Loucy (cell line): Measurements from ENCODE around the gene COL11A2.

Experiments
- H2AFZ ChIP-seq: fragments of 200-600 bp; sonication (generic); 2 replicates; pipeline ENCODE4 v1.6.0; 2016; ENCODE audit warnings: antibody characterized with exemption, mild to moderate bottlenecking, low read length, moderate library complexity
- H3F3A ChIP-seq: fragments of 200-600 bp; 2 replicates; pipeline ENCODE4 v1.6.0; 2016; ENCODE audit warnings: antibody characterized with exemption, low read depth, mild to moderate bottlenecking
- H3K27me3 ChIP-seq: fragments of 200-600 bp; sonication (generic); 2 replicates; pipeline ENCODE4 v1.6.1; 2014; ENCODE audit warnings: low read length, mild to moderate bottlenecking; ENCODE audit not compliant: insufficient read depth, poor library complexity, severe bottlenecking
- H3K36me3 ChIP-seq: fragments of 200-600 bp; sonication (generic); 2 replicates; pipeline ENCODE4 v1.6.1; 2016; ENCODE audit warnings: low read length; ENCODE audit not compliant: insufficient read depth
- H3K4me1 ChIP-seq: fragments of 200-600 bp; sonication (generic); 2 replicates; pipeline ENCODE4 v1.5.1; 2014; ENCODE audit warnings: low read length, mild to moderate bottlenecking; ENCODE audit not compliant: insufficient read depth, poor library complexity, severe bottlenecking
- H3K4me2 ChIP-seq: fragments of 200-600 bp; sonication (generic); 2 replicates; pipeline ENCODE4 v1.6.0; 2014; ENCODE audit warnings: antibody characterized with exemption, low read length, low read depth, mild to moderate bottlenecking; ENCODE audit not compliant: poor library complexity, severe bottlenecking
- H3K4me3 ChIP-seq: fragments of 200-600 bp; sonication (generic); 2 replicates; pipeline ENCODE4 v1.5.1; 2014; ENCODE audit warnings: low read length, mild to moderate bottlenecking, mixed read lengths; ENCODE audit not compliant: poor library complexity, severe bottlenecking
- H3K79me2 ChIP-seq: fragments of 200-600 bp; sonication (generic); 2 replicates; pipeline ENCODE4 v1.6.1; 2014; ENCODE audit warnings: low read length; ENCODE audit not compliant: insufficient read depth
- H3K9ac ChIP-seq: fragments of 200-600 bp; sonication (generic); 2 replicates; pipeline ENCODE4 v1.6.0; 2014; ENCODE audit warnings: mild to moderate bottlenecking, low read depth, low read length, moderate library complexity; ENCODE audit not compliant: poor library complexity, severe bottlenecking
- H3K9me2 ChIP-seq: fragments of 200-600 bp; sonication (generic); replicated peaks from 2 replicates; pipeline ENCODE4 v1.6.1; 2016; ENCODE audit warnings: low read depth, low read length, mixed read lengths
- H3K9me3 ChIP-seq: fragments of 200-600 bp; sonication (generic); 2 replicates; pipeline ENCODE4 v1.6.1; 2014; ENCODE audit warnings: mild to moderate bottlenecking, antibody characterized with exemption, low read length, low read depth; ENCODE audit not compliant: insufficient read depth
- H4K20me1 ChIP-seq: fragments of 200-600 bp; sonication (generic); 2 replicates; pipeline ENCODE4 v1.6.0; 2014; ENCODE audit warnings: antibody characterized with exemption, low read length, mild to moderate bottlenecking; ENCODE audit not compliant: insufficient read depth, poor library complexity, severe bottlenecking
- EZH2phosphoT487 ChIP-seq: fragments of 200-600 bp; IDR thresholded peaks from 2 replicates; pipeline ENCODE4 v1.6.1; 2018; ENCODE audit warnings: antibody characterized with exemption, mild to moderate bottlenecking, moderate library complexity, borderline replicate concordance
- TF ChIP-seq, protein P1 (sequence below): fragments of 200-600 bp; sonication (generic); conservative IDR thresholded peaks from 2 replicates; pipeline ENCODE4 v1.5.1; 2014; ENCODE audit warnings: mild to moderate bottlenecking, antibody characterized with exemption, low read length

Gene COL11A2

DNA sequence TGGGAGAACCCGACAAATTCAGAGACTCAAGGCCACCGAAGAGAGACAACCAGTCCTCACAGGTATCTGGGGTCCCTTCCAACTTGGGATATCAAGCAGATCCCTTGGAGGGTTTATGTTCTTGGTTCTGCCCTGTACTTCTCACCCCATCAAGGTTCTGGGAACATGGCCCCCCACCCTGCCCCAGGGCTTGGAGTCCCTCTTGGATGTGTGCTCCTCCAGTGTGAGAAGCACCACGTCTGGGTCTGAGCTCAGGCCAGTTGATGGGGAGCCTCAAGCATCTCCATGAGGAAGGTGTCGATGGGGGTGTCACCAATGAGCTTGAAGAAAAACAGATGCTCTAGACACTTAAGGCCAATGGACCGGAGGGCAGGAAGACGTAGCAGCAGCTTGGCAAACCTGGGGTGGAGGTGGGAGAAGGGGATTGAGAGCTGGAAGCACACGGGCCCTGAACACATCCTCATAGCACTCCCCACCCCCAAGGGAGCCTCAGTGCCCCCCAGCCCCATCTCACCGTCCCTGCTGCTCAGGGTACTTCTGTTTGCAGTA lies 2.2 kb upstream of the COL11A2 start:
- no peak overlapping the region for H3K4me3 ChIP-seq
- peaks cover 32% of the 10 kb centered on the region; the same call in 1 of the 2 replicates for H3K36me3 ChIP-seq
- H3K9me3 ChIP-seq, result no peaks in the 10 kb centered on the region
- H3K4me2 ChIP-seq, result no peak overlapping the region
- TF ChIP-seq, protein P1, sequence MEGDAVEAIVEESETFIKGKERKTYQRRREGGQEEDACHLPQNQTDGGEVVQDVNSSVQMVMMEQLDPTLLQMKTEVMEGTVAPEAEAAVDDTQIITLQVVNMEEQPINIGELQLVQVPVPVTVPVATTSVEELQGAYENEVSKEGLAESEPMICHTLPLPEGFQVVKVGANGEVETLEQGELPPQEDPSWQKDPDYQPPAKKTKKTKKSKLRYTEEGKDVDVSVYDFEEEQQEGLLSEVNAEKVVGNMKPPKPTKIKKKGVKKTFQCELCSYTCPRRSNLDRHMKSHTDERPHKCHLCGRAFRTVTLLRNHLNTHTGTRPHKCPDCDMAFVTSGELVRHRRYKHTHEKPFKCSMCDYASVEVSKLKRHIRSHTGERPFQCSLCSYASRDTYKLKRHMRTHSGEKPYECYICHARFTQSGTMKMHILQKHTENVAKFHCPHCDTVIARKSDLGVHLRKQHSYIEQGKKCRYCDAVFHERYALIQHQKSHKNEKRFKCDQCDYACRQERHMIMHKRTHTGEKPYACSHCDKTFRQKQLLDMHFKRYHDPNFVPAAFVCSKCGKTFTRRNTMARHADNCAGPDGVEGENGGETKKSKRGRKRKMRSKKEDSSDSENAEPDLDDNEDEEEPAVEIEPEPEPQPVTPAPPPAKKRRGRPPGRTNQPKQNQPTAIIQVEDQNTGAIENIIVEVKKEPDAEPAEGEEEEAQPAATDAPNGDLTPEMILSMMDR, result no peak
- TF ChIP-seq EZH2phosphoT487, result no peak
- no peak overlapping the region for H3K9ac ChIP-seq
- no peaks in the 10 kb centered on the region for H3K27me3 ChIP-seq
- peaks cover 33% of the 10 kb centered on the region for H3K79me2 ChIP-seq
- 0 out of 2 replicates have a peak, but pooled peaks cover 3% of the 10 kb centered on the region for H3F3A ChIP-seq
- H4K20me1 ChIP-seq, result peaks cover 33% of the 10 kb centered on the region
- no peaks in the 10 kb centered on the region for H3K9me2 ChIP-seq
- peaks cover 25% of the 10 kb centered on the region for H3K4me1 ChIP-seq
- H2AFZ ChIP-seq, result no peak overlapping the region

DNA sequence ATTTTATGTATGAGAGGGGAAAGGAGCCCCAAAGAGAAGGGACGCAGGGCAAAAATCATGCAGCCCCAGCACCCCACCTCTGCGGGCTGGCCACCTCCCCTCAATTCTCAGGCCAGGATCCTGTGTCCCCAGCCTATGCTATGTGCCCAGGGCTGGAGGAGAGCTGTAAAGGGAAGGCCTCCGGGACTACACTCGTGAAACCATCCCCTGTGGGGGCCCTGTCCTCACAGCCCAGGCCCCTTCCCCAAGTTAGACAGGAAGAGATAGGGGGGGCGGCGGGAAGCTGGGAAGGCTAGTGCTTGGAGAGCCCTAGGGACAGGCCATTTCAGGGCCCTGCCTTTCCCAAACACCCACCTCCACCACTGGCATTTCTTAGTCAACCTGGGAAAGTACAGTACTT lies 1.4 kb upstream of the COL11A2 start:
- no peak overlapping the region for H3K4me2 ChIP-seq
- no peak overlapping the region for H2AFZ ChIP-seq
- no peak overlapping the region for H3K9ac ChIP-seq
- H4K20me1 ChIP-seq, result peaks cover 25% of the 10 kb centered on the region
- peaks cover 32% of the 10 kb centered on the region; the same call in 1 of the 2 replicates for H3K36me3 ChIP-seq
- H3K4me1 ChIP-seq, result peaks cover 16% of the 10 kb centered on the region
- H3K27me3 ChIP-seq, result peaks cover 3% of the 10 kb centered on the region
- no peaks in the 10 kb centered on the region for H3K9me3 ChIP-seq
- 0 out of 2 replicates have a peak, but pooled peaks cover 3% of the 10 kb centered on the region for H3F3A ChIP-seq
- H3K79me2 ChIP-seq, result peaks cover 24% of the 10 kb centered on the region
- TF ChIP-seq EZH2phosphoT487, result no peak
- TF ChIP-seq, protein P1, result no peak
- H3K4me3 ChIP-seq, result no peak overlapping the region
- H3K9me2 ChIP-seq, result no peaks in the 10 kb centered on the region

DNA sequence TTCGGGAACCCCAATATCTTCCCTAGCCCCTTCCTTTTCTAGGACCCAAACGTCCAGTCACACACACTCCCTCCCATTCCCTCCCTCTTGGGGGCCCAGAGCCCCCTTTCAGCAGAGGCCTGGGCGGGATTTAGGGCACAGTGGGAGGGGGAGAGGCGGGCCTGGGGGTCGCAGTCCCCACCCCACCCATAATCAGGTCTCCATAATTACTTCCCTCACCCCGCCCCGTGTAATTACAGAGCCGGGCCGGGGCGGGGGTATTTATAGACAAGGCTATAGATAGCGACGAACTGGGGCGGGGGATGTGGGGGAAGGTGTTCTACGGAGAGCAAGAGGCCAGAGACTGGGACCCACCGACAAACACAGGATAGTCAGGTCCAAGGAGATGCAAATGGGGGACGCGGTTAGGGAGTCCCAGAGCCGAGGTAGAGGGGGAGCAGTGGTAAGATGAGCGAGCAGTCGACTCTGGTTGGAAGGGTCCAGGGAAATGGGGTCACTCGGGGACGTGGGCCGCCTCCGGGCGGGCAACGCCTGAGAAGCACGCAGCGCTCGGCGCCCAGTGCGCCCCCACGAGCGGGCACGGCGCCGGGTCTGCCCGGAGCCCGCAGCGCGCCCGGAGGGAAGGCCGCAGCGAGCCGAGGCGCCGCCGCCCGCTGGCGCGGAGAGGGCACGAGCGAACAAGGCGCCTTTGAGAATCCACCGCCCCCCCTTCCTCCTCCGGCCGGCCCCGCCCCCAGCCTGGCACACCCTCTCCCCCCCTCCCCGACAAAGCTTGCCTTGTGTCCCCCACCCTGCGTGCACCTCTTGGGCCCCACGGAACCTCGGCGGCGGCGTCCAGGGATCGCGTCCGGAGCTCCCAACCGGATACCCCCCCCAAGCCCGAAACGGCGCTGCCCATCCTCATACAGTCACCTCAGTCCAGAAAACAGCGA lies 670 bp upstream of the COL11A2 start:
- no peak overlapping the region for H3K9ac ChIP-seq
- no peak overlapping the region for H2AFZ ChIP-seq
- peaks cover 17% of the 10 kb centered on the region for H3K79me2 ChIP-seq
- H3F3A ChIP-seq, result no peaks in the 10 kb centered on the region
- peaks cover 10% of the 10 kb centered on the region for H3K4me1 ChIP-seq
- H3K9me2 ChIP-seq, result no peaks in the 10 kb centered on the region
- H3K27me3 ChIP-seq, result peaks cover 10% of the 10 kb centered on the region
- no peaks in the 10 kb centered on the region for H3K9me3 ChIP-seq
- TF ChIP-seq, protein P1, result no peak
- no peak for TF ChIP-seq EZH2phosphoT487
- H3K4me3 ChIP-seq, result no peak overlapping the region
- H3K4me2 ChIP-seq, result no peak overlapping the region
- peaks cover 18% of the 10 kb centered on the region for H4K20me1 ChIP-seq
- peaks cover 32% of the 10 kb centered on the region; the same call in 1 of the 2 replicates for H3K36me3 ChIP-seq
